22Rv1 (cell line): ENCODE measurements around the gene ZNF710.

Experiments
- H3K27ac ChIP-seq: fragments of 450-650 bp; 2 replicates; pipeline ENCODE4 v1.5.1; 2017
- CTCF ChIP-seq: fragments of 450-650 bp; IDR thresholded peaks from 2 replicates; pipeline ENCODE4 v1.5.1; 2017; ENCODE audit warnings: mild to moderate bottlenecking
- ZFX ChIP-seq: fragments of 450-650 bp; IDR thresholded peaks from 2 replicates; pipeline ENCODE4 v1.6.1; 2017; ENCODE audit warnings: antibody characterized with exemption, borderline replicate concordance

ZNF710 gene

DNA sequence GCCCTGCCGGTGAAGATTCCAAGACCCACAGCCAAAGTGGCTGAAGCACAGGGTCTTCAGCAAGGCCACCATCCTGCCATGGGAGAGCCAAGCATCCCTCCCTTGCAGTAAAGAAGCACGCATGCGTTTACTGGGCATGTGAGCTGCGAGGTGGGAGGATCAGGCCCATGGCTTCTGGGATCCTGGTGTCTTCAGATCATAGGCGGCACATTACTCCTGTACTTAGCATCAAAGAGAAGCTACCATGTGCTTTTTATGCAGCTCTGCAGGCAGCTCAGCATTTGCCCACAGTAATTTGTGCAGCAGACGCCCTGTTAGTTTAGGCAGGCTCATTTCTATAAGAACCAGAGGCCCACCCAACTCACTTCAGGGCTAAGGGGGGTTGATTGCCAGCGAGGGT is 55.4 kb downstream of the ZNF710 start:
- H3K27ac ChIP-seq = no peak overlapping the region
- TF ChIP-seq ZFX (no peak), CTCF (no peak)

DNA sequence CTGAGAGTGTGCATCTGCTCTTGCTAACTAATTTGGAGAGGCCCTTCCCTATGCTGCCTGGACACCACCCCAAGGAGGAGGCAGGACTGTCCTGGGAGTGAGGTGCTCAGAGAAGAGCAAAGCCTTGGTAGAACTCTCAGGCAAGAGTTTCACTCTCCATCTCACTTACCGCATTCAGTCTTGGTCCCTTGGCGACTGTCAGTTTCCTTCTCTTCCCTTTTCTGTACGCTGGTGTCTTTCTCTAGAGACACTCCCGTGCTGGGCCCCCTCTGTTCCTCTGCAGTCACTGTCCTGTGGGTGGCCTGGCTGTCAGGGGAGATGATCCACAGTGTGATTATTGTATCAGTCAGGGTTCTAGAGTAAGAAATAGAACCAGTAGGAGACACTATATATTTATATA is 57.2 kb downstream of the ZNF710 start:
- no peak overlapping the region for H3K27ac ChIP-seq

DNA sequence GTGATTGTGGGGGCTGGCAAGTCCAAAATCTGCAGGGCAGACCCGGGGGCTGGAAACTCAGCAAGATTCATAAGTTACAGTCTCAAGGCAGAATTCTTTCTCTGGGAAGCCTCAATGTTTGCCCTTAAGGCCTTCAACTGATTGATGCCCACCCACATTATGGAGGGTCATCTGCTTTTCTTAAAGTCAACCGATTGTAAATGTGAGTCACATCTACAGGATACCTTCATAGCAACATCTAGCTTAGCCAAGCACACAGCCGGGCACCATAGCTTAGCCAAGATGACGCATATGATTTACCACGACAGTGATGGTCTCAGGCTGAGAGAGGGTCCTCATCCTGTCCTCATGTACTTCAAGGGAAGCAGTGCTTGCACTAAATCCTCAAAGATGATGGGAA is 57.7 kb downstream of the ZNF710 start:
- H3K27ac ChIP-seq = no peak overlapping the region
- TF ChIP-seq CTCF = no peak
- TF ChIP-seq ZFX = no peak

More for the DNA sequence above, 57.2 kb downstream of the ZNF710 start:
- no peak for TF ChIP-seq CTCF
- no peak for TF ChIP-seq ZFX

GRCh38 chr15:90059208-90059985 is 58.3 kb downstream of the ZNF710 start:
- TF ChIP-seq ZFX = no peak
- no peak for TF ChIP-seq CTCF

GRCh38 chr15:90060797-90061196 is 59.7 kb downstream of the ZNF710 start:
- no peak overlapping the region for H3K27ac ChIP-seq
- no peak for TF ChIP-seq CTCF
- TF ChIP-seq ZFX = no peak

More at GRCh38 chr15:90059208-90059985, 58.3 kb downstream of the ZNF710 start:
- H3K27ac ChIP-seq = no peak overlapping the region

DNA sequence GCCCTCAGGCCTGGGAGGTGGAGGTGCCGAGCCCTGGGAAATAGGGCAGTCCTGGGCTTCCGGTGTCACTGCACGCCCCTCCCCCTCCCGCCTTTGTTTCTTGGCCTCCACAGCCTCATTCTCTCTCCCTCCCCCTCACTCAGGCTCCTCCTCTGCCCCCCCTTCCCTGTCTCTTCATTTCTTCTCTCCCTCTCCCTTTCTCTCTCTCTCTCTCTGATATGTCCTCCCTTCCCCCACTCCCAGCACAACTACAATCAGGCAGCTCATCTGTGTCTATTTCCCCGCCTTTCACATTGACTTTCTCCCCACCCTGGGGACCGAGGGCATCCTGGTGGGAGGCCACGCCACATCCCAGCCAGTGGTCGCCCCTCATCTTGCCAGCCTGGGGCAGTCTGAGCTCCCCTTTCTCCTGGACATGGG is 60.9 kb downstream of the ZNF710 start:
- H3K27ac ChIP-seq = no peak overlapping the region
- TF ChIP-seq ZFX (no peak), CTCF (no peak)

- no peak overlapping the region for H3K27ac ChIP-seq
- TF ChIP-seq CTCF = no peak
- no peak for TF ChIP-seq ZFX
Observed at GRCh38 chr15:90062462-90062932, 61.4 kb downstream of the ZNF710 start.
